Measurements from ENCODE around the gene LZTR1. TPM values are rescaled to one million over a fixed set of nuclear protein-coding genes. Genes with fewer than 3 reads are reported as not detected.

LZTR1 gene
- polyA plus RNA-seq, 2 of the 4 experiments (the other 2 are of a cell fraction): 14.1 to 23.5 TPM

- DNase-seq (ENCODE audit: low read depth in 1 of 2, low spot score in 1 of 2): peak in 1 of 2 experiments; percentile 17
- Histone ChIP-seq H3K9me3 (no peaks in the 10 kb centered on the region), H3K4me2 (peak overlapping the region; percentile 74), H3K27ac (peak overlapping the region in 1 of 2 experiments; percentile 98; a peak in 3 of 6 replicates), H3K4me1 (peaks cover 36% of the 10 kb centered on the region), H3K4me3 (no peak overlapping the region)
- ChIA-PET CTCF (interaction anchor here (0.6 to 3.6 kb wide), 9 partner anchors 11 to 151 kb away, joined by 3 to 10 read pairs (median 5); partner anchors contain the start of genes CRKL and LZTR1), POLR2A (interaction anchor here (0.6 kb wide), 1 partner anchor 27 kb away, joined by 3 read pairs; the partner anchor contains the start of gene LZTR1)
- TF ChIP-seq RNF2 (IDR thresholded peaks at IDR 0.05; ENCODE audit: borderline replicate concordance, low read depth) (no peak), POLR2AphosphoS2 (conservative IDR thresholded peaks at IDR 0.05; ENCODE audit: low read length) (no peak), MAZ (IDR thresholded peaks at IDR 0.05; ENCODE audit: borderline replicate concordance, low read depth, low read length) (no peak), NFE2L2 (conservative IDR thresholded peaks at IDR 0.05; ENCODE audit: low read length) (no peak), ZNF302 (CRISPR knock-in tag; IDR thresholded peaks at IDR 0.05) (no peak)
- 67% methylated on average over 6 of the region's 7 CpGs for WGBS (ENCODE audit: missing lambda C conversion rate)
- FAIRE-seq: no peak
- no peak for ATAC-seq
These were observed 26.5 kb upstream of the LZTR1 start for GRCh38 chr22:20955548-20955947.

- ChIA-PET CTCF (interaction anchor here (0.7 to 3.6 kb wide), 14 partner anchors 12 to 152 kb away, joined by 3 to 19 read pairs (median 5); partner anchors contain the start of genes CRKL, LZTR1 and THAP7), POLR2A (interaction anchor here (0.7 to 2.7 kb wide), 4 partner anchors 26 to 71 kb away, joined by 3 to 19 read pairs (median 7); partner anchors contain the start of genes LZTR1 and THAP7)
- TF ChIP-seq PHF8 (IDR thresholded peaks at IDR 0.05; ENCODE audit: borderline replicate concordance, low read depth): no peak
- TF ChIP-seq RNF2 (IDR thresholded peaks at IDR 0.05; ENCODE audit: borderline replicate concordance, low read depth): no peak
- no peak for TF ChIP-seq E2F6 (IDR thresholded peaks at IDR 0.05; ENCODE audit: borderline replicate concordance, low read depth)
- TF ChIP-seq ZFP36 (IDR thresholded peaks at IDR 0.05; ENCODE audit: borderline replicate concordance, partially characterized antibody): peak; percentile 54
- no peak for TF ChIP-seq FOSL2 (IDR thresholded peaks at IDR 0.05)
- TF ChIP-seq FOSL2 (CRISPR knock-in tag; IDR thresholded peaks at IDR 0.05): peak; percentile 36
- no peak for TF ChIP-seq EP300 (IDR thresholded peaks at IDR 0.05)
- TF ChIP-seq KDM5A (IDR thresholded peaks at IDR 0.05): no peak
- TF ChIP-seq GATA3 (IDR thresholded peaks at IDR 0.05; ENCODE audit: borderline replicate concordance): no peak
- TF ChIP-seq HES2 (IDR thresholded peaks at IDR 0.05): no peak
- TF ChIP-seq CHD2 (IDR thresholded peaks at IDR 0.05; ENCODE audit: low read length, partially characterized antibody): no peak
- no peak for TF ChIP-seq NPAS2 (CRISPR knock-in tag; IDR thresholded peaks at IDR 0.05; ENCODE audit: borderline replicate concordance)
- 0 out of 3 replicates have a peak, but pooled peaks have one; percentile 20 for TF ChIP-seq CTCF (IDR thresholded peaks at IDR 0.05)
- no peak for TF ChIP-seq NFE2L2 (conservative IDR thresholded peaks at IDR 0.05; ENCODE audit: low read length)
- no peak for TF ChIP-seq MAZ (IDR thresholded peaks at IDR 0.05; ENCODE audit: borderline replicate concordance, low read depth, low read length)
- TF ChIP-seq EHMT2 (IDR thresholded peaks at IDR 0.05; ENCODE audit: low read depth): no peak
- peak in 1 of 2 experiments; percentile 20; a peak in 1 of 5 replicates for TF ChIP-seq JUN (IDR thresholded peaks at IDR 0.05)
- TF ChIP-seq HOXB5 (CRISPR knock-in tag; IDR thresholded peaks at IDR 0.05): no peak
- TF ChIP-seq TP53 (CRISPR knock-in tag; IDR thresholded peaks at IDR 0.05): no peak
- no peak for TF ChIP-seq HDAC2 (IDR thresholded peaks at IDR 0.05)
- TF ChIP-seq CBX2 (IDR thresholded peaks at IDR 0.05; ENCODE audit: borderline replicate concordance, low read depth): no peak
- TF ChIP-seq HMGXB4 (CRISPR knock-in tag; IDR thresholded peaks at IDR 0.05; ENCODE audit: borderline replicate concordance): no peak
- no peak for TF ChIP-seq EHF (CRISPR knock-in tag; IDR thresholded peaks at IDR 0.05)
- H3K4me3 ChIP-seq: peak overlapping the region; percentile 84
- DNase-seq (ENCODE audit: low read depth in 1 of 2, low spot score in 1 of 2): peak; percentile 23 to 75
- peak; percentile 49 to 66 for ATAC-seq
- no peak for FAIRE-seq
- H3K9me3 ChIP-seq: no peaks in the 10 kb centered on the region
- peak overlapping the region; percentile 98 for H3K27ac ChIP-seq
- 0% methylated on average over 11 of the region's 27 CpGs for WGBS (ENCODE audit: missing lambda C conversion rate)
- H3K4me1 ChIP-seq: peaks cover 27% of the 10 kb centered on the region
- peak overlapping the region; percentile 74 for H3K4me2 ChIP-seq
These were observed 25.6 kb upstream of the LZTR1 start for GRCh38 chr22:20956258-20957101.

Measured in A549 (cell line).